ENCODE measurements around the gene BIRC5.

- TF ChIP-seq CTCF (IDR thresholded peaks at IDR 0.05) = peak in 5 of 7 experiments; percentile 58 to 94 (median 85)
- TF ChIP-seq POLR2A (IDR thresholded peaks at IDR 0.05) = no peak
- TF ChIP-seq EP300 (IDR thresholded peaks at IDR 0.05) = no peak
- peak in 2 of 3 donors; percentile 13 to 65 for TF ChIP-seq POLR2AphosphoS5 (IDR thresholded peaks at IDR 0.05)
Observed at GRCh38 chr17:78176548-78177025, 37.5 kb upstream of the BIRC5 start.

Data from stomach (tissue), 4 donors.